Measurements from ENCODE around the gene CEPT1.

CEPT1 gene

GRCh38 chr1:111129376-111129775, 10.6 kb upstream of the CEPT1 start:
- DNase-seq (ENCODE audit: insufficient read length) (no peak), FAIRE-seq (no peak)
- no peak for TF ChIP-seq POLR2AphosphoS5 (IDR thresholded peaks at IDR 0.05; ENCODE audit: low read depth, low read length)
- TF ChIP-seq POLR2A (IDR thresholded peaks at IDR 0.05; ENCODE audit: low read depth, low read length) = no peak
- TF ChIP-seq TAF1 (IDR thresholded peaks at IDR 0.05; ENCODE audit: borderline replicate concordance, low read depth, low read length) = no peak

GRCh38 chr1:111131693-111132092, 8.3 kb upstream of the CEPT1 start:
- no peak for DNase-seq (ENCODE audit: insufficient read length)
- no peak for TF ChIP-seq TAF1 (IDR thresholded peaks at IDR 0.05; ENCODE audit: borderline replicate concordance, low read depth, low read length)
- TF ChIP-seq POLR2AphosphoS5 (IDR thresholded peaks at IDR 0.05; ENCODE audit: low read depth, low read length) = no peak
- TF ChIP-seq POLR2A (IDR thresholded peaks at IDR 0.05; ENCODE audit: low read depth, low read length) = no peak
- no peak for FAIRE-seq

- FAIRE-seq (no peak), DNase-seq (ENCODE audit: insufficient read length) (no peak)
- TF ChIP-seq TAF1 (IDR thresholded peaks at IDR 0.05; ENCODE audit: borderline replicate concordance, low read depth, low read length) (no peak), POLR2A (IDR thresholded peaks at IDR 0.05; ENCODE audit: low read depth, low read length) (no peak), POLR2AphosphoS5 (IDR thresholded peaks at IDR 0.05; ENCODE audit: low read depth, low read length) (no peak)
Observed at GRCh38 chr1:111133866-111134265, 6.2 kb upstream of the CEPT1 start.

- DNase-seq (ENCODE audit: insufficient read length) (peak; percentile 40), FAIRE-seq (no peak)
- no peak for TF ChIP-seq TAF1 (IDR thresholded peaks at IDR 0.05; ENCODE audit: borderline replicate concordance, low read depth, low read length)
- no peak for TF ChIP-seq POLR2A (IDR thresholded peaks at IDR 0.05; ENCODE audit: low read depth, low read length)
- peak; percentile 60; the same call in 1 of the 2 replicates for TF ChIP-seq POLR2AphosphoS5 (IDR thresholded peaks at IDR 0.05; ENCODE audit: low read depth, low read length)
Observed at GRCh38 chr1:111139324-111139955, 583 bp upstream of the CEPT1 start.

- FAIRE-seq = no peak
- no peak for TF ChIP-seq POLR2A (IDR thresholded peaks at IDR 0.05; ENCODE audit: low read depth, low read length)
- TF ChIP-seq POLR2AphosphoS5 (IDR thresholded peaks at IDR 0.05; ENCODE audit: low read depth, low read length) = peak; percentile 61; the same call in 1 of the 2 replicates
- TF ChIP-seq TAF1 (IDR thresholded peaks at IDR 0.05; ENCODE audit: borderline replicate concordance, low read depth, low read length) = no peak
- no peak for DNase-seq (ENCODE audit: insufficient read length)
Observed at GRCh38 chr1:111140680-111140967, 601 bp downstream of the CEPT1 start.

- FAIRE-seq = peak; percentile 50
- TF ChIP-seq TAF1 (IDR thresholded peaks at IDR 0.05; ENCODE audit: borderline replicate concordance, low read depth, low read length) (no peak), POLR2AphosphoS5 (IDR thresholded peaks at IDR 0.05; ENCODE audit: low read depth, low read length) (0 out of 2 replicates have a peak, but pooled peaks have one; percentile 27), POLR2A (IDR thresholded peaks at IDR 0.05; ENCODE audit: low read depth, low read length) (no peak)
- no peak for DNase-seq (ENCODE audit: insufficient read length)
Observed at GRCh38 chr1:111141245-111142220, 1.5 kb downstream of the CEPT1 start.

- peak; percentile 85 for FAIRE-seq
- TF ChIP-seq TAF1 (IDR thresholded peaks at IDR 0.05; ENCODE audit: borderline replicate concordance, low read depth, low read length) (no peak), POLR2A (IDR thresholded peaks at IDR 0.05; ENCODE audit: low read depth, low read length) (no peak), POLR2AphosphoS5 (IDR thresholded peaks at IDR 0.05; ENCODE audit: low read depth, low read length) (0 out of 2 replicates have a peak, but pooled peaks have one; percentile 6)
Observed at GRCh38 chr1:111142356-111142975, 2.4 kb downstream of the CEPT1 start.

GRCh38 chr1:111145542-111145941, 5.5 kb downstream of the CEPT1 start:
- DNase-seq (ENCODE audit: insufficient read length) = no peak
- TF ChIP-seq POLR2A (IDR thresholded peaks at IDR 0.05; ENCODE audit: low read depth, low read length) (no peak), TAF1 (IDR thresholded peaks at IDR 0.05; ENCODE audit: borderline replicate concordance, low read depth, low read length) (no peak), POLR2AphosphoS5 (IDR thresholded peaks at IDR 0.05; ENCODE audit: low read depth, low read length) (no peak)
- FAIRE-seq = peak; percentile 21

More at GRCh38 chr1:111142356-111142975, 2.4 kb downstream of the CEPT1 start:
- no peak for DNase-seq (ENCODE audit: insufficient read length)

- FAIRE-seq = no peak
- no peak for TF ChIP-seq POLR2AphosphoS5 (IDR thresholded peaks at IDR 0.05; ENCODE audit: low read depth, low read length)
- TF ChIP-seq TAF1 (IDR thresholded peaks at IDR 0.05; ENCODE audit: borderline replicate concordance, low read depth, low read length) = no peak
- no peak for TF ChIP-seq POLR2A (IDR thresholded peaks at IDR 0.05; ENCODE audit: low read depth, low read length)
Observed at GRCh38 chr1:111145963-111146768, 6.1 kb downstream of the CEPT1 start.

GRCh38 chr1:111147948-111148347, 7.9 kb downstream of the CEPT1 start:
- no peak for TF ChIP-seq POLR2AphosphoS5 (IDR thresholded peaks at IDR 0.05; ENCODE audit: low read depth, low read length)
- TF ChIP-seq TAF1 (IDR thresholded peaks at IDR 0.05; ENCODE audit: borderline replicate concordance, low read depth, low read length) = no peak
- TF ChIP-seq POLR2A (IDR thresholded peaks at IDR 0.05; ENCODE audit: low read depth, low read length) = no peak
- FAIRE-seq = no peak
- no peak for DNase-seq (ENCODE audit: insufficient read length)

More at GRCh38 chr1:111145963-111146768, 6.1 kb downstream of the CEPT1 start:
- no peak for DNase-seq (ENCODE audit: insufficient read length)

All from GM12892 (cell line).